K562 (cell line): ENCODE data around the gene DYNLT2. TPM values are rescaled to one million over a fixed set of nuclear protein-coding genes. Genes with fewer than 3 reads are reported as not detected.
A peak's percentile ranks its signal among the peaks of the same experiment; 100 is the strongest.

Experiments
- ARID4B ChIP-seq: sonication (generic); formaldehyde crosslinking; IDR thresholded peaks from 2 replicates; pipeline ENCODE4 v1.8.0; 2022; ENCODE audit warnings: mild to moderate bottlenecking, missing genetic modification reagents
- LCOR ChIP-seq: sonication (generic); formaldehyde crosslinking; IDR thresholded peaks from 2 replicates; pipeline ENCODE4 v1.8.0; 2022; ENCODE audit warnings: mild to moderate bottlenecking, missing genetic modification reagents
- MLLT1 ChIP-seq, 2 experiments: fragments of 450-650 bp; IDR thresholded peaks; 2 replicates each; pipeline ENCODE4 v1.6.1; 2016
- SAP30 ChIP-seq: fragments of 200-600 bp; sonication (generic); IDR thresholded peaks from 2 replicates; pipeline ENCODE4 v1.6.1; 2012; ENCODE audit warnings: borderline replicate concordance, low read depth, mild to moderate bottlenecking, moderate library complexity, low read length, control low read depth, inconsistent platforms; ENCODE audit not compliant: insufficient read depth, poor library complexity, severe bottlenecking
- SREBF2 ChIP-seq: sonication (generic); formaldehyde crosslinking; IDR thresholded peaks from 2 replicates; pipeline ENCODE4 v1.4.0; 2020; ENCODE audit warnings: mild to moderate bottlenecking, missing genetic modification reagents
- SRSF9 ChIP-seq: fragments of 200-400 bp; formaldehyde crosslinking; IDR thresholded peaks from 2 replicates; pipeline ENCODE4 v1.6.1; 2017; ENCODE audit warnings: low read depth, low read length, borderline replicate concordance
- XRCC3 ChIP-seq: fragments of 450-650 bp; IDR thresholded peaks from 2 replicates; pipeline ENCODE4 v1.6.1; 2017; ENCODE audit warnings: mild to moderate bottlenecking, moderate library complexity
- ZNF431 ChIP-seq: sonication (generic); formaldehyde crosslinking; IDR thresholded peaks from 2 replicates; pipeline ENCODE4 v1.8.0; 2022; ENCODE audit warnings: mild to moderate bottlenecking, missing genetic modification reagents
- ZNF644 ChIP-seq: fragments of 200-800 bp; sonication (Bioruptor generic); IDR thresholded peaks from 2 replicates; pipeline ENCODE4 v1.6.1; 2016; ENCODE audit warnings: low read depth, missing genetic modification characterization, missing compliant biosample characterization
- ZNF75A ChIP-seq: fragments of 450-650 bp; formaldehyde crosslinking; IDR thresholded peaks from 2 replicates; pipeline ENCODE4 v1.4.0; 2020; ENCODE audit warnings: mild to moderate bottlenecking
- polyA plus RNA-seq, 8 experiments: library from polyadenylated mRNA; depleted of rRNA in 4 of 8; stranded (reverse) in 5 of 8; unstranded in 3 of 8; fragments of >200 nt; fragmentation: Nextera tagmentation in 2 of 8; fragmentation: Illumina TruSeq in 1 of 8; extraction: Ambion mirVana in 2 of 8; extraction: Trizol in 1 of 8; gene quantifications; 2 replicates each; pipeline versions ENCODE4 v1.2.1 to v1.2.3, GENCODE V29; 2011 to 2014; ENCODE audit warnings: inconsistent platforms in 1 of 8, missing spikeins in 1 of 8
- total RNA-seq, 7 experiments: library from RNA; depleted of rRNA in 6 of 7; stranded (reverse); fragments of >200 nt in 6 of 7; fragmentation: Illumina TruSeq in 2 of 7; extraction: Trizol in 2 of 7; gene quantifications; 2 replicates each; pipeline versions ENCODE4 v1.2.1 to v1.2.3, GENCODE V29; 2011 to 2021; ENCODE audit warnings: low replicate concordance in 1 of 7

DYNLT2 gene
- total and polyA plus RNA-seq, 9 of the 15 experiments (the other 6 are each of a cell fraction or from before 2014, with no cell fraction given), result 2.0 to 12.8 (median 6.3) TPM

- no peak for TF ChIP-seq ARID4B (CRISPR knock-in tag)
- no peak for TF ChIP-seq XRCC3
- 0 out of 2 replicates have a peak, but pooled peaks have one; percentile 88 for TF ChIP-seq SREBF2 (CRISPR knock-in tag)
- TF ChIP-seq ZNF431 (CRISPR knock-in tag), result 0 out of 2 replicates have a peak, but pooled peaks have one; percentile 35
- TF ChIP-seq ZNF644, result peak; percentile 55
- TF ChIP-seq ZNF75A (CRISPR knock-in tag), result 0 out of 2 replicates have a peak, but pooled peaks have one; percentile 19
- no peak for TF ChIP-seq LCOR (CRISPR knock-in tag)
- no peak for TF ChIP-seq SAP30
- no peak for TF ChIP-seq SRSF9
- no peak for TF ChIP-seq MLLT1 (IDR thresholded peaks at IDR 0.05)
Measured at GRCh38 chr6:169752074-169752623, 777 bp upstream of the DYNLT2 start (continued).
